HG02981 (cell line): Measurements from ENCODE around the gene ANGPT4.

Experiments used
- ATAC-seq: cut with Tn5 transposase; IDR thresholded peaks from one replicate; pipeline ENCODE4 v1.9.1; 2021; ENCODE audit warnings: mild to moderate bottlenecking, moderate library complexity; ENCODE audit not compliant: unreplicated experiment

The ANGPT4 gene

GRCh38 chr20:942611-943010 lies 26.5 kb upstream of the ANGPT4 start:
- no peak for ATAC-seq

- ATAC-seq: no peak
Measured at GRCh38 chr20:940926-941325, 24.8 kb upstream of the ANGPT4 start.

GRCh38 chr20:939606-940005 lies 23.5 kb upstream of the ANGPT4 start:
- ATAC-seq: no peak

GRCh38 chr20:934186-934840 lies 18.2 kb upstream of the ANGPT4 start:
- no peak for ATAC-seq

- ATAC-seq: no peak
Measured at GRCh38 chr20:933029-933428, 16.9 kb upstream of the ANGPT4 start.

GRCh38 chr20:931401-931800 lies 15.3 kb upstream of the ANGPT4 start:
- ATAC-seq: no peak

- ATAC-seq: no peak
Measured at GRCh38 chr20:926670-927069, 10.5 kb upstream of the ANGPT4 start.

- ATAC-seq: no peak
Measured at GRCh38 chr20:925516-925915, 9.4 kb upstream of the ANGPT4 start.

- ATAC-seq: no peak
Measured at GRCh38 chr20:924639-925038, 8.5 kb upstream of the ANGPT4 start.

- ATAC-seq: no peak
Measured at GRCh38 chr20:922781-923180, 6.6 kb upstream of the ANGPT4 start.

GRCh38 chr20:921068-921467 lies 4.9 kb upstream of the ANGPT4 start:
- ATAC-seq: no peak

- ATAC-seq: no peak
Measured at GRCh38 chr20:920311-920710, 4.2 kb upstream of the ANGPT4 start.

GRCh38 chr20:919491-919916 lies 3.4 kb upstream of the ANGPT4 start:
- ATAC-seq: no peak

- ATAC-seq: no peak
Measured at GRCh38 chr20:917416-917815, 1.3 kb upstream of the ANGPT4 start.

- ATAC-seq: no peak
Measured at GRCh38 chr20:916825-917224, 691 bp upstream of the ANGPT4 start.

- ATAC-seq: no peak
Measured at GRCh38 chr20:914727-915498, 1.2 kb downstream of the ANGPT4 start.

- no peak for ATAC-seq
Measured at GRCh38 chr20:913306-913849, 2.8 kb downstream of the ANGPT4 start.

- ATAC-seq: no peak
Measured at GRCh38 chr20:911882-912600, 4.1 kb downstream of the ANGPT4 start.

GRCh38 chr20:910870-911770 lies 5.0 kb downstream of the ANGPT4 start:
- no peak for ATAC-seq

GRCh38 chr20:910132-910869 lies 5.8 kb downstream of the ANGPT4 start:
- no peak for ATAC-seq
